ENCODE results near the gene THADA.
"Not testable (repeated sequence)": the region's sequence is repeated elsewhere in the genome, so short reads cannot be mapped to it uniquely, and the experiment has no call there.

The THADA gene

DNA sequence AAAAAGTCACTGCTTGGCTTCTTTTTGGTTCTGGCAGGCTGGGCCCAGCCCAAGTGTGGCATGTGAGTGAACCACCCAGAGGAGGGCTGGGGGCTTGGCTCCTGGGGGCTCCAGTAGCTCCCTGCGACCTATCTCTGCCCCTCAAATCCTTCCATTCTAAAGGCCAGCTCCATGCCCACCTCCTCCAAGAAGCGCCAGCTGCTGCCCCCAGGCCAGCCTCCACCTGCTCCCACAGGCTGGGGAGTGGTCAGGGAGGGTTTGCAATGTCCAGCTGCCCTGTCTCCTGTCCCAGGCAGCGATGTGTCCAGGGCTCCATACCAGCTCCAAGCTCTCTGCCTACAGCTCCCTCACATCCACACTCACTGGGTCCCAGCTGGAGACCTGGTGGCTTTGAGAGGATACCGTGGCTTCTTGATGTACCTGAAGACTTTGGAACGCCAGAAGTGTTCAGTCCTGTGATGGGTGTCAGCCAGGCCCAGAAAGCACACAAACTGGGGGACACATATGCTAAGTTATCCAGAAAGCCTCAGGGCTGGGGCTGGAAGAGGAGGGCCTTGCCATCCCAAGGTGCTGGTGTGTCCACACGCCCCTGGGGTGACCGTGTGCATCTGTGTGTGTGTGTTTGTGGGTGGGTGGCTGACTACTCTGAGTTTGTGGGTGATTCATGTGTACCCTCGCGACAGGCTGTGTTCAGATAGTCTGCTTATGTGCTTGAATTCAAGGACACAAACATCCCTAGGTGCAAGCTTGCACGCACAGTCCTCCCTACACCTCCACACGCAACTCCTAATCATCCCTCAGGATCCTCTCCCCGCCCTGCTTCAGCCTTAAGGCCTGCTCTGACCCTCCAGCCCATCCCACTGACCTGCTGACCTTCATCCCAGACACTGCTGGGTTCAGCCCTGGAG, 402.8 kb downstream of the THADA start:
- DNase-seq (ENCODE audit: low read depth), result no peak
- no peak for TF ChIP-seq CTCF (conservative IDR thresholded peaks at IDR 0.05; ENCODE audit: low read depth, low read length)
- no peak overlapping the region for H3K4me3 ChIP-seq (ENCODE audit: low read depth, low read length)

DNA sequence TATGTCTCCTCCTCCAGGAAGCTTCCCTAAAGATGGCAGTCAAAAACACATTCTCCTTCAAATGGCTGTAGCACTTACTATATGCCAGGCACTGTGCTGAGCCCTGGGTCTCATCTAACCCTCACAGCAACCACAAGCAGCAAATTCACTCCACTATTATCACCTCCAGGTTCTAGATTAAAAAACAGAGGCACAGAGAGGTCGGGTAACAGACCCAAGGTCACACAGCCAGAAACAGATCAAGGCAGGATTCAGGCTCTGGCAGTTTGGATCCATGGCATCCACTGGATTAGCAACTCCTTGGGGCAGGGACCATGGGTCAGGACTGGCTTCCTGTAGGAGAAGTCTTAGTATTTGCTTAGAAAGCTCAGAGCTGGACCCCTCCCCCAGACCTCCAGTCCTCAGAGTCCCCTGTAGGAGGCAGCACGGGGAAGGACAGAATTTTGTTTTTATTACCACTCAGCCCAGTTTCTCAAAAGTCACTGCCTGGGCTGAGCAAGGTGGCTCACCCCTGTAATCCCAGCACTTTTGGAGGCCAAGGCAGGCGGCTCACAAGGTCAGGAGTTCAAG, 403.8 kb downstream of the THADA start:
- no peak overlapping the region for H3K4me3 ChIP-seq (ENCODE audit: low read depth, low read length)
- TF ChIP-seq CTCF (conservative IDR thresholded peaks at IDR 0.05; ENCODE audit: low read depth, low read length), result peak; percentile 51
- no peak for DNase-seq (ENCODE audit: low read depth)

- DNase-seq (ENCODE audit: low read depth), result no peak
- no peak overlapping the region for H3K4me3 ChIP-seq (ENCODE audit: low read depth, low read length)
- no peak for TF ChIP-seq CTCF (conservative IDR thresholded peaks at IDR 0.05; ENCODE audit: low read depth, low read length)
Observed at GRCh38 chr2:43190311-43191052, 405.4 kb downstream of the THADA start.

- DNase-seq (ENCODE audit: low read depth); H3K4me3 ChIP-seq (ENCODE audit: low read depth, low read length): not testable (repeated sequence)
Observed at GRCh38 chr2:43189861-43190260, 406.0 kb downstream of the THADA start.

- no peak for DNase-seq (ENCODE audit: low read depth)
- H3K4me3 ChIP-seq (ENCODE audit: low read depth, low read length), result no peak overlapping the region
- TF ChIP-seq CTCF (conservative IDR thresholded peaks at IDR 0.05; ENCODE audit: low read depth, low read length), result no peak
Observed at GRCh38 chr2:43188561-43189386, 407.1 kb downstream of the THADA start.

- no peak for DNase-seq (ENCODE audit: low read depth)
- no peak overlapping the region for H3K4me3 ChIP-seq (ENCODE audit: low read depth, low read length)
- no peak for TF ChIP-seq CTCF (conservative IDR thresholded peaks at IDR 0.05; ENCODE audit: low read depth, low read length)
Observed at GRCh38 chr2:43186679-43187374, 409.0 kb downstream of the THADA start.
